NCI-H446 treated with DMSO at 0.1 percent for 48 hours (cell line): ENCODE data around the gene FFAR1.
"Not testable (repeated sequence)": the region's sequence is repeated elsewhere in the genome, so short reads cannot be mapped to it uniquely, and the experiment has no call there.

Source experiments
- DNase-seq: peaks from one replicate; lab custom pipeline; 2025; lab: John Stamatoyannopoulos, UW

Gene FFAR1

GRCh38 chr19:35342430-35342829, 5.3 kb upstream of the FFAR1 start:
- no peak for DNase-seq

- no peak for DNase-seq
These were observed 3.1 kb upstream of the FFAR1 start for GRCh38 chr19:35344511-35345031.

GRCh38 chr19:35345671-35346111, 2.0 kb upstream of the FFAR1 start:
- no peak for DNase-seq

GRCh38 chr19:35346193-35347052, 1.3 kb upstream of the FFAR1 start:
- DNase-seq = no peak

- no peak for DNase-seq
These were observed 212 bp downstream of the FFAR1 start for GRCh38 chr19:35347930-35348298.

GRCh38 chr19:35348911-35349611, 1.4 kb downstream of the FFAR1 start:
- no peak for DNase-seq

GRCh38 chr19:35349614-35350521, 2.2 kb downstream of the FFAR1 start:
- DNase-seq = no peak

- DNase-seq = no peak
These were observed 2.9 kb downstream of the FFAR1 start for GRCh38 chr19:35350591-35350990.

- no peak for DNase-seq
These were observed 3.9 kb downstream of the FFAR1 start for GRCh38 chr19:35351411-35352176.

GRCh38 chr19:35352177-35352447, 4.4 kb downstream of the FFAR1 start:
- no peak for DNase-seq

- DNase-seq = peak; percentile 8
These were observed 5.0 kb downstream of the FFAR1 start for GRCh38 chr19:35352448-35353304.

GRCh38 chr19:35353635-35354034, 5.9 kb downstream of the FFAR1 start:
- DNase-seq = no peak

- no peak for DNase-seq
These were observed 7.2 kb downstream of the FFAR1 start for GRCh38 chr19:35354898-35355297.

- no peak for DNase-seq
These were observed 8.2 kb downstream of the FFAR1 start for GRCh38 chr19:35355791-35356460.

GRCh38 chr19:35357867-35358573, 10.3 kb downstream of the FFAR1 start, which contains the start of gene FFAR3:
FFAR3 (plus strand) TSS chr19:35358460; CDS start chr19:35358891, 431 bp downstream.
- DNase-seq = no peak

- DNase-seq = not testable (repeated sequence)
These were observed 11.1 kb downstream of the FFAR1 start for GRCh38 chr19:35358834-35359233.

GRCh38 chr19:35359395-35359794, 11.7 kb downstream of the FFAR1 start:
- not testable (repeated sequence) for DNase-seq

- DNase-seq = not testable (repeated sequence)
These were observed 12.4 kb downstream of the FFAR1 start for GRCh38 chr19:35360081-35360480.

GRCh38 chr19:35360880-35361420, 13.2 kb downstream of the FFAR1 start:
- no peak for DNase-seq
